Measurements from ENCODE around the gene ELOF1.
A peak's percentile ranks its signal among the peaks of the same experiment; 100 is the strongest.
"Not testable (repeated sequence)": the region's sequence is repeated elsewhere in the genome, so short reads cannot be mapped to it uniquely, and the experiment has no call there.

ELOF1 gene

DNA sequence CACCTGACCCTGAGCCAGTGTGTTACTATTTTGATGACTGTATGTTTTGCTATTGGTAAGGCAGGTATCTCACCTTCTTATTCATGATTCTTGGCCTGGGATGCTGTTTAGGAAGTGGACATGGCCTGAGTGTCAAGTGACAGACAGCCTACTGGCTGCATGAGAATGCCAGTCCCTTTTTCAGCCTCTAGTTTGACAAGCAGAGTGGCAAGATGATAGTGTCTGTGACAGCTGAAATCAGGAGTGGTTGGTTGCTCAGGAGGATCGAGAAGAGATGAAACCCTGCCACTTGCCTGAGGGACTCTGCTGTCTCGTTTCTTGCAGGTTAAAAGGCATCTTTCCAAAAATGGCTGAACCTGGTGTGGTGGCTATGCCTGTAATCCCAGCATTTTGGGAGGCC, 7.1 kb upstream of the ELOF1 start:
- no peak for DNase-seq

DNA sequence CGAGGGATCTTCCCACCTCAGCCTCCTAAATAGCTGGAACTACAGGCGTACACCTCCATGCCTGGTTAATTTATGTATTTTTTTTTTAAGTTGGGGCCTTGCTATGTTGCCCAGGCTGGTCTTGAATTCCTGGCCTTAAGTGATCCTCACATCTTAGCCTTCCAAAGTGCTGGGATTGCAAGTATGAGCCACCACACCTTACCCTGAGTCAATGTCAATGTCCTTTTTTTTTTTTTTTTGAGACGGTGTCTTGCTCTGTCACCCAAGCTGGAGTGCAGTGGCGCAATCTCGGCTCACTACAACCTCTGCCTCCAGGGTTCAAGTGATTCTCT, 6.6 kb upstream of the ELOF1 start:
- DNase-seq: not testable (repeated sequence)

DNA sequence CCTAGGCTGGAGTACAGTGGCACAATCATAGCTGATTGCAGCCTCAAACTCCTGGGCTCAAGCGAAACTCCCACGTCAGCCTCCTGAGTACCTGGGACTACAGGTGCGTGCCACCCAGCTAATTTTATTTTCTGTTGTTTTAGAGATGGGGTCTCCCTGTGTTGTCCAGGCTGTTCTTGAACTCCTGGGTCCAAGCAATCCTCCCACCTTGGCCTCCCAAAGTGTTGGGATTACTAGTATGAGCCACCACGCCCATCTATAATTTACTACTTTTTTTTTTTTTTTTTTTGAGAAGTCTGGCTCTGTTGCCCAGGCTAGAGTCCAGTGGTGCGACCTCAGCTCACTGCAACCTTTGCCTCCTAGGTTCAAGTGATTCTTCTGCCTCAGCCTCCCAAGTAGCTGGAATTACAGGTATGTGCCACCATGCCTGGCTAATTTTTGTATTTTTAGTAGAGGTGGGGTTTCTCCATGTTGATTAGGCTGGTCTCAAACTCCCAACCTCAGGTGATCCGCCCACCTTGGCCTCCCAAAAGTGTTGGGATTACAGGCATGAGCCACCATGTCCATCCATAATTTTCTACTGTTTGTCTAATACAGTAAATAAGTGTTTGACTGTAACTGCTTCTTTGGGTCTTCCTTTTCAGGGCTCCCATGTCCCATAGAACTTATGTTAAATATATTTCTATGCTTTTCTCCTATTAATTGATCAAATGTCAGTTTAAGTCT, 5.2 kb upstream of the ELOF1 start:
- DNase-seq: not testable (repeated sequence)

DNA sequence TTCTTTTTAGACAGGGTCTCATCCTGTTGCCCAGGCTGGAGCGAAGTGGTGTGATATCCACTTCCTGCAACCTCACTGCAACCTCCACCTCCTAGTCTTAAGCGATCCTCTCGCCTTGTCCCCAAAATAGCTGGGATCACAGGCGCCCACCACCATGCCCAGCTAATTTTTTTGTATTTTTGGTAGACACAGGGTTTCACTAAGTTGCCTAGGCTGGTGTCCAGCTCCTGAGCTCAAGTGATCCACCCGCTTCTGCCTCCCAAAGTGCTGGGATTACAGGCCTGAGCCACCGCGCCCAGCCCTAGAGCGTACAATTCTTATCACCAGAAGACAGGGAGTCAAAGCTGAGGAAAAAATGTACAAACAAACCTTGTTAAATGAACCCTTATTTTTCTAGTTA, 4.5 kb upstream of the ELOF1 start:
- DNase-seq: no peak

DNA sequence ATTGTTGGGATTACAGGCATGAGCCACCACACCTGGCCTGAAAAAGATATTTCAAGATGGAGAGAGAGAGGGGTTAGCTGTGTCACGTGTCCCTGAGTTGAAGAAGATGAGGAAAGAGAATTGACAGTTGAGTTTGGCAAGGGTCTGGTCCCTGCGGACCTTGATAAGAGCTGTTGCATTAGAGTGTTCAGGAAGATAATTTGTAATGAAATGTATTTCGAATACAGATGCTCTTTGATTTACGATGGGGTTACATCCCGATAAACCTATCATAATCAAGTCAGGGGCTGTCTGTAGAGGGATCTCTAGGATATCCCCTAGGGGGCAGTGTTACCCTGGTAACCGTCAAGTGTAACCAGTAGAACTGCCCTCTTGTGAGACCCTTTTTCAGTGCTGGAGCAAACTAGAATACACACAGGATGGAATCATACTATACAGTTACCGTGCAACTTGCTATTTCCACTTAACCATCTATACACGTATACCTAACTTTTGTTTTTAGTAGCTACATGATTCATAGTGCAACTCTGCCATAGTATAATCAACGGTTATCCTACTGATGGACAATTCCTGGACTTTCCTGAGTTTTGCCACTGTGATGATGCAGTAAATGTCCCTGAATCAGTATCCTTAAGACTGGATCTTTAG, 1.5 kb upstream of the ELOF1 start:
- peak; percentile 78 for DNase-seq

DNA sequence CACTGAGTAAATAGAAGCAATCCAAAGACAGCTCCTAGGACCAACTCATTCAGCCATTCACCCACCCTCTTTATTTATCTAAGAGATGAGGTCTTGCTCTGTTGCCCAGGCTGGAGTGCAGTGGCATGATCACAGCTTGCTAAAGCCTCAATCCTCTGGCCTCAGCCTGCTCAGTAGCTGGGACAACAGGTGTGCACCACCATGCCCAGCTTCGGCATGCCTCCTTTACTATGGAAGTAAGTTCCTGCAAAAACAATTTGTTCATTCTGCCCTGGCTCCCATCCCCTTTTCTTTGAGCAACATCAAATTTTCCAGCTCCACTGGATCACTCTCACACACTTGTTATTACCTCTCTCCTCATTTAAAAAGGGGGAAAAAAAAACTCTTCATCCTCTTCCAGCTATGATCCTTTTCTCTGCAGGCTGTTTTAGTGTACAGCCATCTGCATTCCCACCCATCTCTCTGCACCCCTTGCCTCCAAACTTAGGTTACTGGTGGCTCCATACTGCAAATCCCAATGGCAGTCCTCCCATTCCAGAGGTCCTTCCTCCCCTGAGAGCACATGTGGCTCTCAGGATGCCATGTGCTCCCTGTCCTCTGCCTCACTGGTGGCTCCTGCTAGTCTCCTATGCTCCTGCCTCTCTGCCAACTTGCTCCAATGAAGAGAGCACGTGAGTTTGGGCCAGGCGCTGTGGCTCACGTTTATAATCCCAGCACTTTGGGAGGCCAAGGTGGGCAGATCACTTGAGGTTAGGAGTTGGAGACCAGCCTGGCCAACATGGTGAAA, 2.2 kb downstream of the ELOF1 start:
- DNase-seq: no peak

DNA sequence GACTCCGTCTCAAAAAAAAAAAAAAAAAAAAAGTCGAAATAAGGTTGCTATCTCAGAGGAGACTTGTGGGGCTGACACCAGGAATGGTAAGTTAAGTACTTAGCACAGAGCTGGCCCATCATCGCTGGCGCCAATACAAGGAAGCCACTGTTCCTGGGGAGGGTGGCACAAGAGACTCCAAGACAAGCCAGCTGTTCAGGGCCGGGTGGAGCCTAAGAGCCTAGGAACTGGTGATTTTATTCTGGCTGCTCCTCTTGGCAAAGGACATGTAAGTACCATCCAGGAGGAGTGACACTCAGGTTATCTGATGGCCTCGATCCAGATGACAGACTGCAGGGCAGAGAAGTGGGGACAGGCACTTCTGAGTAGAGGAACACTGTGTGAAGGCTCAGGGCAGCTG, 3.8 kb downstream of the ELOF1 start:
- no peak for DNase-seq

DNA sequence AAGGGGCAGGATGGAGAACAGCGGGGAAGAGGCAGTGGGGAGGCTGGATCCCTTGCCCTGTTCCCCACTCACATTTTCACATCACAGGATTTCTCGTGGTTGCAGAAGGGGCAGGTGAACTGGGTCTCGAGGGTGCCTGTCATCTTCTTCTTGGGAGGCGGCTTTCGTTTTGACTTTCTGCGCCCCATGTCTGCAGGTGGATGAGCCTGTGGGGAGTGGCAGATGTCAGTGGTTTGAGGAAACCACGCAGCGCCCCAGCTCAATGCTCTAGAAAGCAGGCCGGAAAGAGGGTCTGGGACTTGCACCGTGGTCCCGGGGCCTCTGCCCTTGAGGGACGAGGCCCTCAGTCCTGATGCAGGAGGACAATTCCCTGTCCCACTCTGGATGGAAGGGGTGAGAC, 4.9 kb downstream of the ELOF1 start:
- no peak for DNase-seq

DNA sequence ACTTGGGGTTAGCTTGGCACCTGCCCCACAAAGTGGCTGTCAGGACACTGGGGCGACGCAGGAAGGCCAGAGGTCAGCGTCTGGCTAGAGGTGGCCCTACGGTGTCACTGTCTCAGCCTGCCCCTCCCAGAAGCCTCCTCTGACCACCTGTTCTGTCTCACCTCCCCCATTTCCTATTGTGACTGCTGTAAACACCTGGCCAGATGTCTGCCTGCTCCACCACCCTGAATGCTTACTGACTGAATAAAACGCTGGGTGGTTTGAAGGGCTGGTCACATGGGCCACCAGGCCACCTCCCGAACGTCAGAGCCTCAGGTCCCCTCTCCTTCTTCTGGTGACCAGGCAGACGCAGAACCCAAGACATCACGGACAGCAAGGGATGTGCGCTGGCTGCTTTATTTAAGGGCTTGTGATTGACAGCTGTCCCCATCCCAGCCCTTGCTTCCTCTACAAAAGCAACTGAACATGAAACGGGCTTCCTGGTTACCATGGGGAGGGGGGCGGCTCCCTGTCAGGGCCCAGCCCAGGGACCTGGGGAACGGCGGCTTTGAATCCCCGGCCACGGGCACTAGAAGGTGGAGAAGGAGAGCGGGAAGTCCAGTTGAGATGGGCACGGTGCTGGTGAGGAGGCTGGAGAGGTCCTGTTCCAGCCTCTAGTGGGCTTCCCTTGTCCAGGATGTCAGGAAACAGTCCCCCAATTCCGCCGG, 6.2 kb downstream of the ELOF1 start:
- no peak for DNase-seq

DNA sequence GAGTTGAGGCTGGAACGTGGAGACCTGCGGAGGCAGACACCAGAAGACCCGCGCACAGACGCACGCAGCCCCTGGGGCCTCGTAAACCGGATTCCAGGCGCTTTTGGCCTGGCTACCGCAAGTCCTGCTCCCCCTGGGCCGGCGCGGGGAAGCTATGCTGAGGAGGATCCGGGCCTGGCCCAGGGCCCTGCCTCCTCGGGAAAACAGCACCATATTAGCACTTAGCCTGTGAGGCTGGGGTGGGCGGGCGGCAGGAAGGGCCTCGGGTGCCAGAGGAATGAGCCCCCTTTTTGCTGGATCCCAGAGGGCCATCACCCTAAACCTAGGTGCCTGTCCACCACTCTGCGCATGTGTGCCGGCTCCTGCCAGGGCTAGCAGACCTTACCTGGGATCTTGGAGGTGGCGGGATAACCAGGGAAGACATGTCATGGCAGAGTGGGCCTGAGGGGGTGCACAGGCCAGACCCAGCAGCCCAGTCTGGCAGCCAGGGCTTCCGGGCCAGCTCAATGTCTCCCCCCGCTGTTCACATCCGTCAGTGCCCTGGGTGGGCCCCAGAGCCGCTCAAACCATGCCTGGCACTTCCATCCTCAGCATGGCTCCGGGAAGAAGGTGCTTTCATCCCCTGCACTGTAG, 7.3 kb downstream of the ELOF1 start:
- DNase-seq: peak; percentile 27

DNA sequence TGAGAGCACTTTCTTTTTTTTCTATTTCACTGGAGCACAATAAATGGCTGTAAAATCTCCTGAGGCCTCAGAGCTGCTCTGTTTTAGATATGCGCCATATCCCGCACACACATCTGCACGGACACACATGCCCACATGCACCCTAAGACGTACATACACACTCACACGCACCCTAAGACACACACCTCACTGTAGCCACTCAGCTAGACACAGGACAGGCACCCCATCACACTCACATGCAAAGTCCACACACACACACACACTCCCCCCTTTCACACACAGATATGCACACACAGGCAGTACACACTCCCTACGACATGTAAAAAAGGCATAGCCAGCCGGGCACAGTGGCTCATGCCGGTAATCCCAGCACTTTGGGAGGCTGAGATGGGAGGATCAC, 8.8 kb downstream of the ELOF1 start:
- no peak for DNase-seq

DNA sequence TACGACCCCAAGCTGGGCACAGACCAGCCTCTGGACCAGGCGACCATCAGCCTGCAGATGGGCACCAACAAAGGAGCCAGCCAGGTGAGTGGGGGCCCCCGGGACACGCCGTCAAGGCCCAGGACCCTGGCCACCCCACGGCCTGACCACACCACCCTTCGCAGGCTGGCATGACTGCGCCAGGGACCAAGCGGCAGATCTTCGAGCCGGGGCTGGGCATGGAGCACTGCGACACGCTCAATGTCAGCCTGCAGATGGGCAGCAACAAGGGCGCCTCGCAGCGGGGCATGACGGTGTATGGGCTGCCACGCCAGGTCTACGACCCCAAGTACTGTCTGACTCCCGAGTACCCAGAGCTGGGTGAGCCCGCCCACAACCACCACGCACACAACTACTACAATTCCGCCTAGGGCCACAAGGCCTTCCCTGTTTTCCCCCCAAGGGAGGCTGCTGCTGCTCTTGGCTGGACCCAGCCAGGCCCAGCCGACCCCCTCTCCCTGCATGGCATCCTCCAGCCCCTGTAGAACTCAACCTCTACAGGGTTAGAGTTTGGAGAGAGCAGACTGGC, 9.6 kb downstream of the ELOF1 start:
- no peak for DNase-seq

DNA sequence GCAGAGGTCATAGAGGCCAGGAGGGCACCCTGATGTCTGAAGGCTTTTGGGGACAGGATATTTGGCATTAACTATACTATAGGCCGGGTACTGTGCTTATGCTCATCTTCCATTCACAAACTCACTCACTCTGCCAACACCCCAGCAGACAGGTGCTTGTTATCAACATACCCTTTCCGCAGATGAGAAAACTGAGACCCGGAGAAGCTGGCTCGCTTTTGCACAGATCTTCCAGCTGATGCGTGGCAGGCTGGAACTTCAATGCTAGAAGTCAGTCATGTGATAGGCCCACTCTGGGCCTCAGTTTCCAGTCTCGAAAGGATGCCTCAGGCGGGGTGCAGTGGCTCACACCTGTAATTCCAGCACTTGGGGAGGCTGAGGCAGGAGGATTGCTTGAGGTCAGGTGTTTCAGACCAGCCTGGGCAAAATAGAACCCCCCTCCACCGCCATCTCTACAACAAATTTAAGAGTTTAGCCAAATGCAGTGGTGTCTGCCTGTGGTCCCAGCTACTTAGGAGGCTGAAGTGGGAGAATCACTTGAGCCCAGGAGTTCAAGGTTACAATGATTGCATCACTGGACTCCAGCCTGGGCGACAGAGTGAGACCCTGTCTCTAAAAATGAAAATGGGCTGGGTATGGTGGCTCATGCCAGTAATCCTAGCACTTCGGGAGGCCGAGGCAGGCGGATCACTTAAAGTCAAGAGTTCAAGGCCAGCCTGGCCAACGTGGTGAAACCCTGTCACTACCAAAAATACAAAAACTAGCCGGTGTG, 10.9 kb downstream of the ELOF1 start:
- DNase-seq: no peak

DNA sequence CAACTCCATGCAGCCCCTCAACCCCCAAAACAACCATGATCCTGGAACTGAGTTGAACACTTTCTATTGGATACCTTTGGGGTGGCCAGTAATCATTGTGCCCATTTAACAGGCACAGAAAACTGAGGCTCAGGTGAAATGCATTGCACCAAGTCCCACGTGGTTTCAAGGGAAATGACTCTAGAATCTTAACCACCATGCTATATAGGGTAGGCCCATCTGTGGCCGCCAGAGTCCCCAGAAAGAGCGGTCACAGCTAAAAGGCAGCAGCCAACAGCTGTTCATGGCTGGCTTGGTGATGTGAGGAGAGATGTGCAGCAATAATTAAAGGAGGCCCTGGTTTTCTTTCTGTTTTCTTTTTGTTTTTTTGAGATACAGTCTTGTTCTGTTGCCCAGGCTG, 17.8 kb downstream of the ELOF1 start:
- DNase-seq: no peak

DNA sequence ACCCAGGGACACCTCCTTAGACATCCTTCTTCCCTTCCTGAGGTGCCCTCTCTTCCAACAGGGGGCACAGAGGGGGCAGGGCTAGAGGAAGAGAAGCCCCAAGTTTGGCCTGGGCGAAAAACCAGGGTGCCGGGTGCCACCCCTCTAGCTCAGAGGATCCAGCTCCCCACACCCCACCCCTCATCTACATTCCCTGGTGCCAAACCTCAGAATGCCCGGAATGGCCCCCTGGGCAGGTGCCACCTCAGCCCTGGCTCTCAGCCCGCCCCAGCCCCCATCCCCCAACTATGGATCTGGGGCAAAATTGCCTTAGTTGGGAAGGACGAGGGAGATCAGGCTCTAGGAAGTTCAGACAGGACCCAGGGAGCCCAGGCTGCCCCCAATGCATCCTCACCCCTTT, 18.4 kb downstream of the ELOF1 start:
- no peak for DNase-seq

DNA sequence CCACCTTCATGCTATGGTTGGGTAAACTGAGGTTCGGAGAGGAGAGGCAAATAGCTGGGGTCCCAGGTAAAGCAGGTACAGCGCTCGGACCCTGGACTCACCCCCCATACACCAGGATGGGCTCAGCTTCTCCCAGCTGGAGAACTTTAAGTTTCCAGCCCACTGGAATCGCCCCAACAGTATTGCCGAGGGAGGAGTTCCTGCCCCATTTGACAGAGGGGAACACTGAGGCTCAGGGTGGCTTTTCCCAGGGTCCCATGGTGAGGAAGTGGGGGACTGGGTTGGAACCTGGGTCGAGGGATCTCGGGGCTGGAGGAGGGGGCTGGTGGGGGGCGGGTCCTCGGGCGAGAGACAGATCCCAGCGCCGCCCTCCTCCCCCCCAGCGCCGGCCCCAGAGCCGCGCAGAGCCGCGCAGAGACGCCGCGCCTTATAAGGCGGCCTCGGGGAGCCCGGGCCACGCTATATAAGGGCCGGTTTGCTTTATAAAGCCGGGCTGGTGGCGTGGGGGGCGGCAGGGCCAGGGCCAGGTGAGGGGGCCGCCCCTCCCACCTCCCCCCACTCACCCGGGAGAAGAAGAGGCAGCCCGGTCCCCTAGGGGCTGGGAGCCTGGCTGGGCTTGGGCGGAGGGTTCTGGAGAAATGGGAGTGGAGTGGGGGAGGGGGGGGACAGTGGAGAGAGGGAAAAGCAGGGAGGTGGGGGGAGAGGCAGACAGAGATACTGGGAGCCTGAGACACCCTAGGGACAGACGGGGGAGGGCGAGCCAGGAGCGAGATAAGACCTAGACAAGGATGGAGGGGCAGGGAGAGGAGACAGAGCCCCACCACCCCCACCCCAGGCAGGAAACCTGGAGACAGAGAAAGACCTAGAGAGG, 19.3 kb downstream of the ELOF1 start:
- peak; percentile 27 for DNase-seq

DNA sequence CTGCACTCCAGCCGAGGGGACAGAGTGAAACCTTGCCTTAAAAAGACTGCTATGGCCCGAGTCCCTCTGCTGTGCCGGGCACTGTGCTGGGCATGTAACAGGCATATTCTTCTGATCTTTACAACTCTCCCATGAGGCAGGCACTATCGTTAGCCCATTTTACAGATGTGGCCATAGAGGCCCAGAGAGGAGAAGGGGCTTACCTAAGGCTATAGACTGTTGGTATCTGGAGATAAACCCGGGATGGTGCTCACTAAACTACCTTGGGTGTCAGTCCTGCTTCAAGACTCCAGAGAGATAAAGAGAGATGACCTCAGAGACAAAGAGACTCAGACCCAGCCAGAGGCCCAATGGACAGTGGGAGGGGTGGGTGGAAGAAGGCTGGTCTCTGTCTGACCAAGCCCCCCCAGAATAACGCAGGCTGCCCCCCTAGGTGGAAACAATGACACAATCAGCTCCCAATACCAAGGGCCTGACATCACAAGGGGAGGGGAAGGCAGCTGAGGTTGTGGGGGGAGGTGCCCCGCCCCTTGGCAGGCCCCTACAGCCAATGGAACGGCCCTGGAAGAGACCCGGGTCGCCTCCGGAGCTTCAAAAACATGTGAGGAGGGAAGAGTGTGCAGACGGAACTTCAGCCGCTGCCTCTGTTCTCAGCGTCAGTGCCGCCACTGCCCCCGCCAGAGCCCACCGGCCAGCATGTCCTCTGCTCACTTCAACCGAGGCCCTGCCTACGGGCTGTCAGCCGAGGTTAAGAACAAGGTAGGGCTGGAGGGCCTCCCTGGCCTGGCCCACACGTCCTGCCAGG, 20.6 kb downstream of the ELOF1 start, which contains the start of gene CNN1:
Gene CNN1 (plus strand): TSS at position 620 of the 805 bp plus-strand sequence. CDS start 77 bp downstream, at position 697.
- no peak for DNase-seq

DNA sequence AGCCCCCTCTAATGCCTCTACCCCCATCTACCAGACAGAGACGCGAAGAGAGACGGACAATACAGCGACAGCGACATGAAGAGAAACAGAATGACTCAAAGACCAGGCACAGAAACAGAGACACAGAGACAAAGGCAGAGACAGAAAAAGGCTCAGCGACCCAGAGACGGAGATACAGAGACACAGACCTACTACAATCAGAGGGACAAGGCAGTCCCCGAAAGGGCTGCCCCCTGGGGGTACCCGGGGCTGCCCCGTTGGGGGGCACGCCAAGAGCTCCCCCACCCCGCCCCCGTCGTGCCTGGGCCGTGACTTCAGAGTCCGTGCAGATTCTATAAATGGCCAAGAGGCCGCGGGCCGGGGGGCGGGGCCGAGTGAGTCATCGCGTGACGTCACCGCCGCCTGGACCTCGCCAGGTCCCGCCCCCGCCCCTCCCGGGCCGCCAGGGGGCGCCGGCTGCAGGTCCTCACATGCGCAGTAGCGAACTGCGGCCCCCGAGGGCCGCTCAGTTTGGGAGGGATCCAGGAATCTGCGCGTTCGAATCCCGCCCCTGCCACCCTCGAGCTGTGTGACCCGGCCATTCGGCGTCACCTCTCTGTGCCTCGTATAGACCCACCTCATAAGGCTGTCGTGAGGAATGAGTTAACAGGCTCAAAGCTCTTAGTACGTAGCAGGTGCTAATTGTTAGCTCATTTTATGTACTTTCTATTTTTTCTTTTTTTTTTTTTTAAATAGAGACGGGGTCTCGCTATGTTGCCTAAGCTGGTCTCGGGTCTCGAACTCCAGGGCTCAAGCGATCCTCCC, 23.0 kb downstream of the ELOF1 start:
- peak; percentile 92 for DNase-seq

DNA sequence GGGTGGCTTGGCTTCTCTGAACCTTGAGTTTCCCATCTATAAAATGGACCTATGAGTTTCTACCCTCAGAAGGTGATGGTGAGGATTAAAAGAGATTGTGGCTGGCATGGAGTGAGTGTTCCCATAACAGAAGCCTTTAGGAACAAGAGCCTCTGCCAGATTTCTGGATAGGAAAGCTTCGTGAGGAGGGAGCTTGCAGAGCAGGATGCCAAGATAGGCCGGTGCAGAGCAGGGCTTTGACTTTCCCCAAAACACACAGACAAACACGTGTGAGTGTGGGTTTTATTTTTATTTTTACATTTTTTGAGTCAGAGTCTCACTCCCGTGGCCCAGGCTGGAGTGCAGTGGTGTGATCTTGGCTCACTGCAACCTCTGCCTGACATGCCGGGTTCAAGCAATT, 24.1 kb downstream of the ELOF1 start:
- DNase-seq: peak; percentile 16
